Activated CD4-positive, alpha-beta T cell treated with anti-CD3 and anti-CD28 coated beads, Interleukin-2, amount 10 ng/mL, durations not matched to agents 24 days and 14 days (primary cell): ENCODE results near the gene SGCD. TPM values are rescaled to one million over a fixed set of nuclear protein-coding genes. Genes with fewer than 3 reads are reported as not detected.
A peak's percentile ranks its signal among the peaks of the same experiment; 100 is the strongest.

ENCODE experiments used
- DNase-seq: peaks from one replicate; pipeline ENCODE4 v3.0.0; 2022
- H3K27ac Mint-ChIP-seq: one replicate; pipeline ENCODE4 v1.8.0; 2022; ENCODE audit warnings: mild to moderate bottlenecking, mixed read lengths
- H3K27me3 Mint-ChIP-seq: one replicate; pipeline ENCODE4 v1.8.0; 2022; ENCODE audit warnings: mixed read lengths
- H3K36me3 Mint-ChIP-seq: one replicate; pipeline ENCODE4 v1.8.0; 2022; ENCODE audit warnings: low read depth, mild to moderate bottlenecking, mixed read lengths
- H3K4me1 Mint-ChIP-seq: one replicate; pipeline ENCODE4 v1.8.0; 2021; ENCODE audit warnings: mixed read lengths
- H3K4me3 Mint-ChIP-seq: one replicate; pipeline ENCODE4 v1.8.0; 2022; ENCODE audit warnings: mild to moderate bottlenecking, moderate library complexity, mixed read lengths
- H3K9me3 Mint-ChIP-seq: one replicate; pipeline ENCODE4 v1.8.0; 2021; ENCODE audit warnings: mixed read lengths
- intact Hi-C: fragments of 100-400 bp; cut with micrococcal nuclease; formaldehyde crosslinking; loops from one replicate; pipeline ENCODE4 v1.15.1; 2023
- total RNA-seq: library from RNA; stranded (reverse); gene quantifications from 2 replicates; pipeline ENCODE4 v1.2.3, GENCODE V29; 2022

Gene SGCD
- total RNA-seq, 1 donor from 2014 or later, result not detected

DNA sequence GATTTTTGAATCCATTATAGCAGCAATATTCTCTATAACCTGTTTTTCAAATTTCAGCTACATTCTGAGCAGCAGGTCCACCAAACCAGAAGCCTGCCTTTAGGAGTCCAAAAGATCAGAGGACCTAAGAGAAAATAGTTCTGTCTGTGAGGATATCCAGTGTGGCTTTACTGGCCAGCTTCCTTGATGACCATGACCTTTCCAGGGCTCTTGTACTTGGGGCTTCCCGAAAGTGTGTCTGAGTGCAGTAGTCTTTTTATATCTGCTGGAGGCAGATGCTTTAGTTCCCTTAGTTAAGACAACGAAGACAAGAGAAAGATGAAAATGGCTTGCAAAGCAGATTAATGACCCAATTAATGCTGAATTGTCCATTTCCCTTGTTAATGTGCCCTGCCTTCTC, 72.4 kb downstream of the SGCD start:
- Mint-ChIP-seq H3K4me3 (no peak overlapping the region), H3K36me3 (no peaks in the 10 kb centered on the region), H3K9me3 (no peaks in the 10 kb centered on the region), H3K27me3 (peaks cover 2% of the 10 kb centered on the region), H3K4me1 (peaks cover 8% of the 10 kb centered on the region), H3K27ac (no peak overlapping the region)
- DNase-seq, result no peak
- intact Hi-C loops, result no loop called here

DNA sequence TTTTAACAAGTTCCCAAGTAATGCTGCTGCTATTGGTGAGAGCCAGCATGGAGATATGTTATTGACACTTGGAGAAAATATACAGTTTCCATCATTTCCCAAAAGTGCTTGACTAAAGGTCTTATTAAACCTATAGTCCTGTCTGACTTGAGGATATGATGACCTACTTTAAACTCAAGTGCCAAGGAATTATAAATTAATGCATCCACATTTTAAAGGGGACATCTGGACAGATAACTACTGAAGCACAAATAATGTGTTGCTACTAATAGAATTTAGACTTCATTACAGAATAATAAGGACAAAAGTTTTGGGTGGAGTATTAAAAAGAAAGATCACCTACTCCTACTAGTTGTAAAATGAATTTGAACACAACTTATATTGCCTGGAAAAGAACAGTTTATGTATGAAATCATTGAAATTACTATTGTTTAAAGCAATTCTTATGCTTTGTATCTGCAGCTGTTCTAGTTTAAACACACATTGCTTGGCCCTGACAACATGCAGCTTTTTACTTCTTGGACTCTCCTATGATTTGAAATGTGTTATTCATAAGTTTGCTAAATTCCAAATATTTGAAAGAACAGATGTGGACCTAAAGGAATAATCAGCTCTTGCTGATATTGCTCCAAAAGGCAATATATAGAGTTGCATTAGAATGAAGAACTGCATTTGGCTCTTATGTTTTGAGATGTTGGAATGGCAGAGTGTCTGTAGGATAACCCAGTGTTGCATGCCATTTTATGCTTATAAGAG, 73.4 kb downstream of the SGCD start:
- Mint-ChIP-seq H3K36me3 (no peaks in the 10 kb centered on the region), H3K4me1 (peaks cover 8% of the 10 kb centered on the region), H3K27me3 (peaks cover 3% of the 10 kb centered on the region), H3K4me3 (no peak overlapping the region), H3K9me3 (no peaks in the 10 kb centered on the region), H3K27ac (no peak overlapping the region)
- intact Hi-C loops, result loop anchor here (5.0 kb wide), 1 partner anchor 732 kb away; no protein-coding TSS in a partner anchor
- no peak for DNase-seq

DNA sequence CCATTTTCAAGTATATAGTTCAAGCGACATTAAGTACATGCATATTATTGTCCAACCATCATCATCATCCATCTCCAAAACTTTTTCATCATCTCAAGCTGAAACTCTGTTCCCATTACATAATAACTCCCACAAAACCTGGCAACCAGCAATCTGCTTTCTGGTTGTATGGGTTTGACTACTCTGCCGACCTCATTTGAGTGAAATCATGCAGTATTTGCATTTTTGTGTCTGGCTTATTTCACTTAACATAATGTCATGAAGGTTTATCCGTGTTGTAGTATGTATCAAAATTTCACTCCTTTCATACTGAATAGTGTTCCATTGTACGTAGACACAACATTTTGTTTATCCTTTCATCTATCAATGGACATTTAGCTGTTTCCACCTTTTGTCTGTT, 74.8 kb downstream of the SGCD start:
- H3K4me1 Mint-ChIP-seq, result peaks cover 8% of the 10 kb centered on the region
- no peaks in the 10 kb centered on the region for H3K9me3 Mint-ChIP-seq
- H3K4me3 Mint-ChIP-seq, result peak overlapping the region; percentile 60
- no peaks in the 10 kb centered on the region for H3K36me3 Mint-ChIP-seq
- peak overlapping the region; percentile 78 for H3K27ac Mint-ChIP-seq
- intact Hi-C loops, result loop anchor here (1.0 to 5.0 kb wide), 3 partner anchors 67 to 730 kb away; no protein-coding TSS in a partner anchor
- H3K27me3 Mint-ChIP-seq, result peaks cover 8% of the 10 kb centered on the region
- DNase-seq, result no peak

DNA sequence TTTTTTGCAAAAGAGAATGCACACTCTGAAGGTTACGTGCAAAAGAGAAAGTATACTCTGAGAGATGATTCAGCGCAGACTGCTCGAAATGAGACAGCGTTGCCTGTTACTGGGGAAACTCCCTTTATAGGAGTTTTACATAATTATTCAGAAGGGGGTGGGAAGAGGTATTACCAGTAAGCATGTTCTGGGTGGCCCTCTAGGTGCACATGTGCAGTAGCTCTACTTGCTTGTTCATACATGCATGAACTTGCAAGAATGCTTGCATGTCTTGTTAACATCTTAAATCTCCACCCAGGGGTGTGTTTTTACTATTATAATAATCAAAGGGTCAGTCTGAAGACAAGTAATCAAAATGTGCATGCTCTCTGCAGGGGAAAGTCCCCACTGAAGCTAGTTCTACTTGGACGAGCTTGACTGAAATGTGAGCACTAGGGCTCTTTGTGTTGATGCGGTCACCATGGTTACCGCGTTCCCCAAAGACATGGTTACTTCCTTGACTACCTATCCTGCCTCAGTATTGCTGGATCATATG, 75.5 kb downstream of the SGCD start:
- Mint-ChIP-seq H3K4me3 (peak overlapping the region; percentile 60), H3K36me3 (no peaks in the 10 kb centered on the region), H3K9me3 (no peaks in the 10 kb centered on the region), H3K27me3 (peaks cover 8% of the 10 kb centered on the region), H3K4me1 (peaks cover 8% of the 10 kb centered on the region), H3K27ac (peak overlapping the region; percentile 78)
- peak; percentile 82 for DNase-seq
- intact Hi-C loops, result loop anchor here (1.0 to 5.0 kb wide), 3 partner anchors 66 to 730 kb away; no protein-coding TSS in a partner anchor

DNA sequence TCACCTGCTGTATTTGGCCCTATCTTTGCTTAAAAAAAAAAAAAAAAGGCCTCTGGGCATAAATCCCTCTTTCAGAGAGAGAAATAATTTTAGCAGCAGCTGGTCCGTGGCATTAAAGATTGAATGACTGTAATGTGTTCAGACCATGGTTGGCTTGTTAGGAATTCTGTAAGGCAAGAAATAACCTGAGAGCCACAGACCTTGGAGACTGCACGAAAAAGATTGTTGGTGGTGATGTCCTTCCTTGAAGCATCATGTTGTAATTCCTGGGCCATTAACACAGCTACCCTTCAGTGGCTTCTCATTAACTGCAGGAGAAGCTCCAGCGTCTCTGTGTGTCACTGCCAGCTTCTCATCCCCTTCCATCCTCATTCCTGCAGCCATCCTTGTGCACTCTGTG, 79.0 kb downstream of the SGCD start:
- H3K4me3 Mint-ChIP-seq, result no peak overlapping the region
- H3K27me3 Mint-ChIP-seq, result peaks cover 18% of the 10 kb centered on the region
- intact Hi-C loops, result no loop called here
- H3K36me3 Mint-ChIP-seq, result no peaks in the 10 kb centered on the region
- peaks cover 8% of the 10 kb centered on the region for H3K4me1 Mint-ChIP-seq
- DNase-seq, result no peak
- H3K9me3 Mint-ChIP-seq, result no peaks in the 10 kb centered on the region
- no peak overlapping the region for H3K27ac Mint-ChIP-seq

DNA sequence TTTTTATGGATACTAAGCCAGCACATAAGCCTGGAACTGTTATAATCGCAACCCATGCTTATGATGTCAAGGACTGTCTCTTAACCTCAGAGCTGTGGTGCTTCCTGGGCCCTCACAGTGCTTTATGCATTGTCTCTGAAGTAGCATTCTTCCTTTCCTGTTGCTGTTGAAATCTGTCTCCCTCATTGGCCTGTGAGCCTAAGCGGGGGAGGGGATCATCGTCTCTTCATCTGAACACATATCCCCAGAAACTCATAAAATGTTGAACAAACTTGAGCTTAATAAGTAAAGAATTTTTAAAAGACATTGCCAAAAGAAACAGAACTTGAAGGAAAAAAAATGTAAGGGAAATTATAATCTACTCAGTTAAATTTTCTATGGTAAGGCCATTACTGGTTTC, 80.3 kb downstream of the SGCD start:
- Mint-ChIP-seq H3K36me3 (no peaks in the 10 kb centered on the region), H3K9me3 (no peaks in the 10 kb centered on the region), H3K4me3 (no peak overlapping the region), H3K4me1 (peaks cover 2% of the 10 kb centered on the region), H3K27me3 (peaks cover 18% of the 10 kb centered on the region), H3K27ac (no peak overlapping the region)
- intact Hi-C loops, result no loop called here
- no peak for DNase-seq

DNA sequence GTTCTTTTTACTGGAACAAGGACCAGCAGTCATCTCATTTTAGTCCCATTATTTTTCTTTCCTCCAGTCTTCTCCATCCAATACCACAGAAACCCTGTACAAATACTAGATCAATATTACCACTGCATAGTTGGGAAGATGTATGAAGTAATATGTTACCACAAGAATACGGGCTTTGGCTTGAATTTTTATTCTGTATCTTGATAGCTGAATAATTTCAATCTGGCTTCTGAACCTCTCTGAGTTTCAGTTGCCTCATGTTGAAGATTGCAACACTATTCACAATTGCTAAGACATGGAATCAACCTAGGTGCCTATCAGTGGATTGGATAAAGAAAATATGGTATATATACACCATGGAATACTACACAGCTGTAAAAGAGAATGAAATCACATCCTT, 82.9 kb downstream of the SGCD start:
- Mint-ChIP-seq H3K4me3 (no peak overlapping the region), H3K9me3 (no peaks in the 10 kb centered on the region), H3K4me1 (no peaks in the 10 kb centered on the region), H3K27me3 (peaks cover 18% of the 10 kb centered on the region), H3K27ac (no peak overlapping the region), H3K36me3 (no peaks in the 10 kb centered on the region)
- intact Hi-C loops, result no loop called here
- no peak for DNase-seq

DNA sequence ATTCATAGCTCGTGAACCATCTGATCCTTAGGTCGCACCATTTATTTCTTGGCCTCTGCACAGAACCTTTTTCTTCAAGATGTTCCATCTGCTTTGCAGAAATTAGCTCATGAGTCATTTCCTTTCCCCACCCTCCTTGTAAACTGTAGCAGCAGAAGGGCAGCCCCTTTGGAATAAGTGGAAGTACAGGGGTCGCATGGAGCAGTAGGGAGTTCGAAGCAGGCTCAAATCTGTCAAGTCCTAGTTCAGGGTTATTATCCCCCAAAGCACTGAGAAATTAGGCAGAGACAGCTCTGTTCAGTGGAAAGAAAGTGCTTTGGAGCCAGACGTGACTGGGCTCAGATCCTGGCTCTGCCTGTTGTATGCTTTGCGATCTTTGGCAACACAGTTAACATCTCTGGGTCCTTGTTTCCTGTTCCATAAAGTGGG, 84.2 kb downstream of the SGCD start:
- H3K27ac Mint-ChIP-seq, result no peak overlapping the region
- intact Hi-C loops, result no loop called here
- H3K36me3 Mint-ChIP-seq, result no peaks in the 10 kb centered on the region
- H3K4me1 Mint-ChIP-seq, result no peaks in the 10 kb centered on the region
- peaks cover 16% of the 10 kb centered on the region for H3K27me3 Mint-ChIP-seq
- H3K9me3 Mint-ChIP-seq, result no peaks in the 10 kb centered on the region
- no peak for DNase-seq
- H3K4me3 Mint-ChIP-seq, result no peak overlapping the region

DNA sequence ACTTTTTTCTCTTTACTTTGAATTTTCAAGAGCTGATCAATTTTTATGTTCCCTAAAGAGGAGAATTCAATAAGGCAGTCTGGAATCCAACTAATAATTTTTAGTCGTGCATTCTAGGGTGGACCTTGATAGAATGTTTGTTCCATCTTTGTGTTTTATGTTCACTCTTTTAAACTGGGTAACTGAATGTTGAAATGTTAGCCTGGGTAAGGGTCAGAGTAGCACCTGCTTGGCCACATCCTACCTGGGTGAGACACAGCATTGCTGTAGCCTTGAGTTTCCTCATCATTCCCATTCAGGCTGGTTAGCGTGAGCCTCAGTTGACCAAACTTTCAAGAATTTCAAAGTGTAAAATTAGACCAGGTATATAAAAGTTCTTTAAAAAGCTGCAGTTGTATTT, 85.0 kb downstream of the SGCD start:
- DNase-seq, result no peak
- H3K4me3 Mint-ChIP-seq, result no peak overlapping the region
- peaks cover 16% of the 10 kb centered on the region for H3K27me3 Mint-ChIP-seq
- no peak overlapping the region for H3K27ac Mint-ChIP-seq
- H3K9me3 Mint-ChIP-seq, result no peaks in the 10 kb centered on the region
- no peaks in the 10 kb centered on the region for H3K4me1 Mint-ChIP-seq
- intact Hi-C loops, result no loop called here
- no peaks in the 10 kb centered on the region for H3K36me3 Mint-ChIP-seq

DNA sequence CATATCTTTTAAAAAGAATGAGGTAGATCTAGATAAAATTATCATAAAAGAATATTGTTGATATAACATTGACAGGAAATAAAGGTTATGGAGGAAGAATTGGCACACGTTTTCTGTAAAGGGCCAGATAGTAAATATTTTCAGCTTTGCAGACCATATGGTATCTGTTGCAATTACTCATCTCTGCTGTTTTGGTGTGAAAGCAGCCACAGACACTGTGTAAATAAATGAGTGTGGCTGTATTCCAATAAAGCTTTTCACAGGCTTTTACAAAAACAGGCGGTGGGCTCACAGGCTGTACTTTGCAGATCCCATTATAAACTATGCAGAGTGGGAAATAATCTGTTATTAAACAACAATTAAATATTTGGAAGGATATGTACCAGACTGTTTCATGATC, 87.4 kb downstream of the SGCD start:
- no peak for DNase-seq
- intact Hi-C loops, result no loop called here
- no peaks in the 10 kb centered on the region for H3K36me3 Mint-ChIP-seq
- H3K27ac Mint-ChIP-seq, result no peak overlapping the region
- H3K4me1 Mint-ChIP-seq, result no peaks in the 10 kb centered on the region
- H3K4me3 Mint-ChIP-seq, result no peak overlapping the region
- H3K27me3 Mint-ChIP-seq, result peaks cover 13% of the 10 kb centered on the region
- no peaks in the 10 kb centered on the region for H3K9me3 Mint-ChIP-seq

DNA sequence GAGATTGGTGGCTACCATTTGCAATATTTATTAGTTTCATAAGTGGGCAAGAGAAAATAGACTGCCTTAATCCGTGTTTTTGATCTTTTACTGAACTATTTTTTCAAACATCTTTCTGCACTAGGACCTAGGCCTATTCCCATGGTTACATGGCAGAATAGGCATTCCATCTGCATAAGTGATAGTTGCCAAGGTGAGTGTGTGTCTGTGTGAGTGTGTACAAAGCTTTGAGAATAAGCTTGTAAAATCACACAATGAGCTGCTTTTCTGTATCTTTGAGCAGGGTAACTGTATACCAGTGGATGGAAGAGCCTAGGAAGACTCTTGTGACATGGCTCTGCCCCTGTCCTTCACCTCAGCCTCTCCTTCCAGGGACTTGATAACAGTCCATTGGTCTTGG, 92.7 kb downstream of the SGCD start:
- intact Hi-C loops, result no loop called here
- no peaks in the 10 kb centered on the region for H3K4me1 Mint-ChIP-seq
- H3K27me3 Mint-ChIP-seq, result peaks cover 10% of the 10 kb centered on the region
- no peaks in the 10 kb centered on the region for H3K9me3 Mint-ChIP-seq
- H3K36me3 Mint-ChIP-seq, result no peaks in the 10 kb centered on the region
- no peak for DNase-seq
- no peak overlapping the region for H3K4me3 Mint-ChIP-seq
- no peak overlapping the region for H3K27ac Mint-ChIP-seq

DNA sequence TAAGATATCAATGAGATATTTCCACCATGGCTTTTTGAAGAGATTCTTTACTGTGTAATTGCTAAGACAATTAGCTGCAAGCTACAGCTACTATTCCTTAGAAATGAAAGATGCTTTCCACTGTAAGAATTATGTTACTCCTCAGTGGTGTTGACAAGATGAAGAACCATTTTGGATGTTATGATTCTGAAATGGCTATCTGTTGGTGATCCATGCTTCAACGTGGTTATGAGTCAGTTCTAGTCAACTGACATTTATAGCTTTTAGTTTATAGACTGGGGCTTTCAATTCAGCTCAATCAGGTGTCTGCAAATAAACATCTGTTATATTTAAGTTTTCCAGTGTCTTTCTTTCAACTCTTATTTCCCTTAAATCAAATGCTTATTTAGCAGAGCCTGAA, 93.7 kb downstream of the SGCD start:
- H3K4me3 Mint-ChIP-seq, result no peak overlapping the region

DNA sequence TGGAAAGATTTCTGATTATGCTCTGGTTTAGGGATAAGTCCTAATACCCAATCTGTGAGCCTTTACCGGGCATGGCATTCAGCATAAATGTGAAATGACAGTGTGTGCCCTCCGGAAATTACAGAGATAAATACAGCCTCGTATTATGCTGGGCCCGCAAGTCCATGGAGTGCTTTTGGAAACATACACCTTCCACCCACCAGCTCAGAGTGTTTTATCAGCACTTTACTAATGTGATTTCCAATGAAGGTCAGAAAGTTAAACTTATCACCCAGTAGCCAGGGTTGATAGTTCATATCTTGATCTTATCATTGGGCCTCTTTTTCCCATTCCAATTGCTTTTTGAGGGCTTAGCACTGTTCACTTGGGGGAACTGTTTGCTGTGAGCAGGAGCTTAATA, 94.8 kb downstream of the SGCD start:
- no peak overlapping the region for H3K27ac Mint-ChIP-seq
- no peaks in the 10 kb centered on the region for H3K36me3 Mint-ChIP-seq
- H3K4me3 Mint-ChIP-seq, result no peak overlapping the region
- H3K27me3 Mint-ChIP-seq, result peaks cover 10% of the 10 kb centered on the region
- intact Hi-C loops, result no loop called here
- H3K4me1 Mint-ChIP-seq, result no peaks in the 10 kb centered on the region
- H3K9me3 Mint-ChIP-seq, result no peaks in the 10 kb centered on the region
- DNase-seq, result no peak

More for the DNA sequence above, 93.7 kb downstream of the SGCD start:
- no peaks in the 10 kb centered on the region for H3K36me3 Mint-ChIP-seq
- DNase-seq, result no peak
- H3K9me3 Mint-ChIP-seq, result no peaks in the 10 kb centered on the region
- H3K4me1 Mint-ChIP-seq, result no peaks in the 10 kb centered on the region
- no peak overlapping the region for H3K27ac Mint-ChIP-seq
- intact Hi-C loops, result no loop called here
- peaks cover 8% of the 10 kb centered on the region for H3K27me3 Mint-ChIP-seq

DNA sequence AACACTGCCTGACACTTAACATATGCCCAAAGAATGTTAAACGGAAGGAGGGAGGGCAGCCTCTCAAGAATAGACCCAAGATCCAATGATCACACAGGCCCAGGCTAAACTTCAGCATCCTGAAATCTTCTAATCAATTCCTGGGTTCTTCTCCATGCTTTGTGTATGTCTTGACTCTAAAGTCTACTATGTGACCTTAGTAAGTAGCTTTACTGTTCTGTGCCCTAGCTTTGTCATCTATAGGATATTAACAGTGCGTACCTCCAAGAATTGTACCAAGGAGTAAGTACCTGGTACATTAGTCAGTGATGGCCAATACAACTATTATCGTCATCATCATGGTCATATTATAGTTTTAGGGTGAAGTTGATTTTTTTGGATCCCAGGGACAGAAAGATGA, 96.6 kb downstream of the SGCD start:
- intact Hi-C loops, result no loop called here
- H3K4me1 Mint-ChIP-seq, result no peaks in the 10 kb centered on the region
- H3K27me3 Mint-ChIP-seq, result peaks cover 19% of the 10 kb centered on the region
- H3K36me3 Mint-ChIP-seq, result no peaks in the 10 kb centered on the region
- no peak overlapping the region for H3K27ac Mint-ChIP-seq
- no peak for DNase-seq
- no peak overlapping the region for H3K4me3 Mint-ChIP-seq
- no peaks in the 10 kb centered on the region for H3K9me3 Mint-ChIP-seq

DNA sequence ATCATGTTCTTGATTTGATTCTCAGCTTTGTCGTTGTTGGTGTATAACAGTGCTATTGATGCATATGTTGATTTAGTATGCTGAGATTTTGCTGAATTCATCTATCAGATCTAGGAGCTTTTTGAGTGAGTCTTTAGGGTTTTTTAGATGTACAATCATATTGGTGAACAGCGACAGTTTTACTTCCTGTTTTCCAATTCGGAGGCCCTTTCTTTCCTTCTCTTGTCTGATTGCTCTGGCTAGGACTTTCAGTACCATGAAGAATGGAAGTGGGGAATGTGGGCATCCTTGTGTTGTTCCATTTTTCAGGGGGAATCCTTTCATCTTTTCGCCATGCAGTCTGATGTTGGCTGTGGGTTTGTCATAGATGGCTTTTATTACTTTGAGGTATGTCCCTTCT, 100.4 kb downstream of the SGCD start:
- Mint-ChIP-seq H3K4me3 (no peak overlapping the region), H3K9me3 (no peaks in the 10 kb centered on the region), H3K4me1 (peaks cover 3% of the 10 kb centered on the region), H3K36me3 (no peaks in the 10 kb centered on the region), H3K27ac (no peak overlapping the region), H3K27me3 (peaks cover 20% of the 10 kb centered on the region)
- intact Hi-C loops, result no loop called here
- DNase-seq, result no peak
